ENCODE measurements around the gene SCGB3A2.

SCGB3A2 gene, protein sequence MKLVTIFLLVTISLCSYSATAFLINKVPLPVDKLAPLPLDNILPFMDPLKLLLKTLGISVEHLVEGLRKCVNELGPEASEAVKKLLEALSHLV

GRCh38 chr5:147878066-147878759 lies at the start of gene SCGB3A2:
SCGB3A2 (plus strand) TSS chr5:147878711; CDS start chr5:147878804, 93 bp downstream.
- DNase-seq (ENCODE audit: low read depth in 2 of 2, low spot score in 1 of 2) = no peak

- DNase-seq (ENCODE audit: low read depth in 2 of 2, low spot score in 1 of 2) = no peak
Measured at GRCh38 chr5:147830035-147830434, 48.5 kb upstream of the SCGB3A2 start.

DNA sequence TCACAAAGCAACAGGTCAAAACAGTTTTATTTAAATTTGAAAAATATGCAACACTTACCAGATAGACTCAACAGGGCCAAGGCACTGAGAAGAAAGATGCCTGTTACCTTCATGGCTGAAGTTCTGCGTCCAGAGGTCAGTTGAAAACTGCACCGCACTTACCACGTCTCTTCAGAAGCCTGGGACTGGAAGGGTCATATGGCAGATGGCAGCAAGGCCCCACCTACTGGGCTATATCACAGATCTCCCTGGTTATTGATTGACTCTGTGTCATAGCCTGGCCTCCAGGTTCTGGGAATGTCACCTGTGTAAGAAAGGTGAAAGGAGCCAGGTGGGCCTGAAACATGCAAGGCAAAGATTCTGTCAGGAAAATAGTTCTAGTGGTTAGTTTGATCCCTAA lies 47.0 kb upstream of the SCGB3A2 start, which contains the start of gene SPINK1:
Gene SPINK1 (minus strand): TSS at position 207 of the 400 bp plus-strand sequence. CDS start 94 bp downstream, at position 113.
- DNase-seq (ENCODE audit: low read depth in 2 of 2, low spot score in 1 of 2) = no peak

DNA sequence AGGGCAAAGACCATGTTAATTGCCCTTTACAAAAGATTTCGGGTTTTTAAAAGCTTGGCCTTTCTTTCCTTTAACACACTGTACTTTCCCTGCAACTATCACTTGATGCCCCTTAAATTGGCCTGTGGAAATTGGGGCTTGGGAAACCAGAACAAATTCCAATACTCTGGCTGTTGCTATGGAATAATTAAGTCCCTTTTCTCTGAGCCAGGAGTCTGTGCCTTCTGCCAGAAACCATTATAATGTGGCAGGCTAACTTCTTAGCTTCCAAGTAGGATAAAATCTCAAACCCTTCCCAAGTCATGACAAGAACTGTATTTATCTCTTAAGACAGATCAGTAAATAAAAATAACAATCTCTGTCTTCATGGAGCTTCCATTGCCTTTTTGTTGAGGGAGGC lies 46.0 kb upstream of the SCGB3A2 start:
- no peak for DNase-seq (ENCODE audit: low read depth in 2 of 2, low spot score in 1 of 2)

DNA sequence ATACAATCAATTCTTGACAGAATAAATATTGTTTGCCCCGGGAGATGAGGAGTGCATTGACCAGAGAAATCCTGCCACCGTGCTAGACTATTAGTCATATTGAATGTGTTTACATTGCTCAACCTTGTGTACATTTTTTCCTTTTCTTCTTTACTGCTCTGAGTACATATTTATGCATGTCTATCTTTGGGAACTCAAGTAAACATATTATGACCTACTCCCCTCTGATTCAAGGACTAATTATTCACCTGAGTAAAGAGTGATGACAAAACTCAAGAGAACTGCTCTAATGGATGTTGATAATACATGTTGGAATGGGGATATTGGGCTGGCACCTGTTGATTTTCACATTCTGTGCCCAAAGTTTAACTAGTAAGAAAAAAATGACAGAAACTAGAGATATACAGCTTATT lies 43.1 kb upstream of the SCGB3A2 start:
- DNase-seq (ENCODE audit: low read depth in 2 of 2, low spot score in 1 of 2) = no peak

DNA sequence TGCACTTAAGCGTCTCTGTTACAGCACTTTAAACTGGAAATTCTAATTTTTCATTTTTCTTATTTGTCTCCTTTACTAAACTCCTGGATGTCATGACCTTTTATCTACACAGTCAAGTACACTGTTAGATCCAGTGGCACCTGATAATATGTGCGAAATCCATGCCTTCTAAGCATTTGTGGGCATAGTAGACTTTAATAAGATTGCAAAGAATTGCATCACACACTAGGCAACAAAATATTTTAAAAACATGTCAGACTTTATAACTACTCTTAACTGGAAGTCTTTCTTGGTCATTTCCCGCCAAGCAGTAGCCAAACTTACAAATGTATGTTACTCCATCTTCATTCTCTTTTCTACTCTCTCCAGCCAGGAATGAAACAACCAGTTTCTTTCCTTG lies 42.1 kb upstream of the SCGB3A2 start:
- no peak for DNase-seq (ENCODE audit: low read depth in 2 of 2, low spot score in 1 of 2)

GRCh38 chr5:147842869-147843268 lies 35.6 kb upstream of the SCGB3A2 start:
- no peak for DNase-seq (ENCODE audit: low read depth in 2 of 2, low spot score in 1 of 2)

GRCh38 chr5:147844846-147845245 lies 33.7 kb upstream of the SCGB3A2 start:
- no peak for DNase-seq (ENCODE audit: low read depth in 2 of 2, low spot score in 1 of 2)

DNA sequence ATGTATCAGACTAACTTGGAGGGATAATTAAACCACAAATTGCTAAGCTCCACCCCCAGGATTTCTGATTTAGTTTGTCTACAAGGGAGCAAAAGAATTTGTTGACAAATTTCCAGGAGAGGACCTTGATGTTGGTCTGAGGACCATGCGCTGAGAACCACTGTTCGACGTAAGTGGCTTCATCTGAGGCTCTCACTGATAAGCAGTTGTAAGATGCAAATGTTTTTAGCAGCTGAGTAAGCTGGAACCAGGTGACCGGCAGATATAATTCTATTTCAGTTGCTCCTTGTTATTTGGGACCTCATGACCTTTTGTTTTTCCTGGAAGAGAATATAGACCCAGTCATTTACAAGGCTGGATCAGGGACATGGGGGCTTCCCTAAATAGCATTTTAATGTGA lies 32.9 kb upstream of the SCGB3A2 start:
- no peak for DNase-seq (ENCODE audit: low read depth in 2 of 2, low spot score in 1 of 2)

DNA sequence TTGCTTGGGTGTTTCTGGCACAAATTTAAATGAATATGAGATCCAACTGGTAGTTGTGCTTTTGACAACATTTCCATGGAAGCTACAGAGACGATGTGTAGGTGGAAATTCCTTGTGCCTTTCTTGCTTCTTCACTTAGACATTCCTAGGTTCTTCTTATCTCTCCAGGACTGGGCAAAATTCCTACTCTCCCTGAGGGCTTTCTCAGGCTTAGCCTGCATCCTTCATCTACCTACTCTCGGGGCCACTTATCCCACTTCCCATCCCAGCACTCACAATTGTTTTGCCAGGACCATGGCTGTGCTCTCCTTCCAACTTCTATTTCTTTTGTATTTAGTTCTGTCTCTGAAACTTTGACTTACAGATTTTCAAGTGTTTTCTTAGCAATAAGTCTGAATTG lies 29.3 kb upstream of the SCGB3A2 start:
- no peak for DNase-seq (ENCODE audit: low read depth in 2 of 2, low spot score in 1 of 2)

- DNase-seq (ENCODE audit: low read depth in 2 of 2, low spot score in 1 of 2) = no peak
Measured at GRCh38 chr5:147851578-147851977, 26.9 kb upstream of the SCGB3A2 start.

DNA sequence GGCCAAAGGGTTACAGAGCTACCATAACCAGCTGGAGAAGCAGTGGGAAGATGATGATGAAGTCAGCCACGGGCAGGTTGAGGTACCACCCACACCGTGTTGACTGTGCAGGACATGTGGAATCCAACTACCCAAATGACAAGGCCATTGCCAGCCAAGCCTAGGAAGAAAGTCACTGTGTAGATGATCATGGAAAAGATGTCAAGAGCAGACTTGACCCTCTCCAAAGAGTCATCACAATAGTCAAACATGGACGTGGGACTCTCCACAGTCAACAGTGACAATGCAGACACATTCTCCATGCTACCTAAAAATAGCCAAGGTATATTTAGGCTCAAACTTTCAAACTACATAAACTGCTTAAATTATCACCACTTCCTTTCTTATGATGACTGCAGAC lies 26.1 kb upstream of the SCGB3A2 start:
- DNase-seq (ENCODE audit: low read depth in 2 of 2, low spot score in 1 of 2) = no peak

DNA sequence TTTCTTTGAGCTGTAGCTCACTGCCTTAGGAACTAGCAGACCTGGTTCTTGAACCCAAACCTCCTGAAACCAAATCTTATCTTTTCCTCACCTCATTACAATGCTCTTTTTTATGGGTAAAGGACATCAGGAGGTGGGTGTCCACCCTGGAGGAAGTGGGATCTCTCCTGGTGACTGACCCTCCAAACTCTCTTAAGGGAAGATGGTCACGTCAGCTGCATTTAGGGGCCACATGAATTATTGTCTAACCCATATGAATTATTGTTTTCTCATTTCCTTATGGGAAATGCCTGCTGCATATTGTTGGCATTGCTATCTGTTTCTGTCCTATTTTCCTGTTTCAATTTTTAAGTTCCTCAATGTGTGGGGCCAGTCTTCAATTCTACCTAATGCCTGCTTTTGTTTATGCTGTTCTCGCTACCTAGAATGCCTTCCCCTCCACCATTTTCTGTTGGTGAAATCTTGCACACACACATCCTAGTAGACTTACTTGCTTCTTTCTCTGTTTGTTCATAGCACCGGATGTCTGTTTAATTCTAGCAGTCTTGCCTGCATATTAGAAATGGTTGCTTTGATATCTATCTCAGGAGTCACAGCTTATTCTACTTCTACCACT lies 25.0 kb upstream of the SCGB3A2 start:
- DNase-seq (ENCODE audit: low read depth in 2 of 2, low spot score in 1 of 2) = no peak

- no peak for DNase-seq (ENCODE audit: low read depth in 2 of 2, low spot score in 1 of 2)
Measured at GRCh38 chr5:147854331-147854730, 24.2 kb upstream of the SCGB3A2 start.

DNA sequence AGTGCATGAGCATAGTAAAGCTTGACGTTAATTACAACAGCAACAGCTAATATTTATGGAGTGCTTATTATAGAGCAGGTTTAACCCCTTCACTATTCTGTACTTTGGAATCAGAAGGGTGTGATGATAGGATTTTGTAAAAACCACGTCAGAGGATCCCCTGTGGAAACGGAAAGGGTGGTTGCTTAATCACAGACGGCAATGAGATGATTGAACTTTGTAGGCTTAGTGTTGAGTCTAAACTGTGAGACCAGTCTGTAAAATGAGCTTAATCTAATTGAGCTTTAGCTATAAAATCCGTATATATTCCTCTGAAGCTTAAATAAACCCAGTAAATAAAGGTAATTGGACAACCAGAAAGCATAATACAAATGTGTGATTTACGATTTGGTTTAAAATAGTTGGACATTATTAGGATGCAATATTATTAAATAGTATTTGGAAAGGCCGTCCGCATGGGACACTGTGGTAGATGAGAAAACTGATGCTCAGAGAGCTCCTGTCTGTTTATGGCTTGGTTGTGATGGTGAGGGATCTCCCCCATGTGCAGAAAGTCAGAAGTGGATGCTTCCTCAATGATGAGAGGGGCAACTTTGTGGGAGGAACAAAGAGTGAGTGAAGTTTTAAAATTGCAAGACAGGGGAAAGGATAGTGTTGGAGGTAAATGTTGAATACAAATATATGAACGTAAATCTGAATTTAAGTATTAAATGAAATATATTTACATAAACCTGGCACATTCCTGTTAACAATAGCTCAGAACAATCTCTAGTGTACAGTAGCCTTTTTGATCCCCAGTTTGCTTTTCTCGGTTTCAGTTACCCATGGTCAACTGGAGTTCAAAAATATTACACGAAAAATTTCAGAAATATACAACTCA lies 23.4 kb upstream of the SCGB3A2 start:
- no peak for DNase-seq (ENCODE audit: low read depth in 2 of 2, low spot score in 1 of 2)

- DNase-seq (ENCODE audit: low read depth in 2 of 2, low spot score in 1 of 2) = no peak
Measured at GRCh38 chr5:147855774-147856069, 22.8 kb upstream of the SCGB3A2 start.

- no peak for DNase-seq (ENCODE audit: low read depth in 2 of 2, low spot score in 1 of 2)
Measured at GRCh38 chr5:147856801-147857200, 21.7 kb upstream of the SCGB3A2 start.

DNA sequence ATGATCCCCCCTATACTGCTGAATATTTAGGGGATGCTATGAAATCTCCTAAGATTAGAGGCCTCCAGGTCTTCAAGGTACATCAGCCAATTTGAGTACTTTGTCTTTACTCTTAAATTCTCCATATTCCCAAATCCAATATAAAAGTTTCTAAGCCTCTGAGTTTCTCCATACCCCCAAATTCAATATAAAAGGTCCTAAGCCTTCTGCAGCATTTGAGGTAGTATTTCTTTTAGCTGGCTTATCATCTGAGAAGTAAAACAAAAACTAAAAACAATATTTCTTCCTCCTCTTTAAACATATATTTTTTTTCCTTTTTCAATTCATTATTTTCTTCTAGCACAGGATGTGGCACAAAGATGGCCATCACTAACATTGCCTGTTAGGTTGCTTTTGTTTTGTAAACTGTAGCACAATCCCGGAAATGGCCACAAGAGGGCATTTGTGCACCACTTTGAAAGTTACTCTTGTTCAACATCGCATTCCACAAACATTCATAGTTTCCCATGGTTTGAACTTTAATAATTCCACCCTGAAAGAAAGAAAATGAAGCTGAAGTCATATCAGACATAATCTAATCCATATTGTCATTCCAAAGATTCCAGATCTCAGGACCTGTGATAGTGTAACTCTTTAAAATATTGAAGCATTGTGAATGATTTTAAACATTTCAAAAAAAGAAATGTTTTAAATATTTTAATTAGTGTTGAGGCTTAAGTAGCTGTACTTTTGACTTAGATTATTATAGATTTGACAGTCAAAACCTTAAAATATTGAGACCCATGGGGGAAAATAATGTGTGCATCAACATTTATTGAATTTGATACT lies 21.0 kb upstream of the SCGB3A2 start:
- DNase-seq (ENCODE audit: low read depth in 2 of 2, low spot score in 1 of 2) = peak; percentile 1 to 11

- DNase-seq (ENCODE audit: low read depth in 2 of 2, low spot score in 1 of 2) = no peak
Measured at GRCh38 chr5:147858565-147858964, 19.9 kb upstream of the SCGB3A2 start.

DNA sequence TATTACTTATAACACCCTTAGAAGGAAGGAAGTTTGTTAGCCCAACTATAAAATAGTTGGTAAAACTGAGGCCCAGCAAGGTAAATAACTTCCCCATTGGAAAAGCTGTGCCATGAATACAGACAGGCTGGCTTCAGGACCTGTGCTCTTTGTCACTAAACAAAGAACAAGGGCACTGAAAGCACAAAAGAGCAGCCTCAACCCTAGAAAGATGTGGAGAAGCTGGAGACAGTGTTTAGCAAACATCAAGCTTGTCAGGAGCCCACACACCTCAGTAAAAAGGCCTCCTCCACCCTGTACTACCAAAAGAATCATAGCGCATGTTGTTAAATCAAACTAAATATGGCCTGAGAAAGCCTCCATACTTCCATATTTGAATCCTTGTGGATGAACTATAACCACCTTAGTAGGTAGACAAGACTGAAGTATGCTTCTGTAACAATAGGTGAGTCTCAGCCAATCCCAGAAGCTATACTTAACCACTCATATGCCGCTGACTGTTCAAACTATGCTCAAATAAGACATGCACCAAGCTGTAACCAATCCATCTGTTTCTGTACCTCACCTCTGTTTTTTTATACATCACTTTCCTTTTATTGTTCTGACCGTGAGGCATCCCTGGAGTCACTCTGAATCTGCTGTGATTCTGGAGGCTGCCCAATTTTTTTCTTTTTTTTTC lies 18.4 kb upstream of the SCGB3A2 start:
- DNase-seq (ENCODE audit: low read depth in 2 of 2, low spot score in 1 of 2) = no peak

All from stimulated activated CD8-positive, alpha-beta memory T cell treated with anti-CD3 and anti-CD28 coated beads, Interleukin-4, amount 100 ng/mL, for 4 hours (primary cell).